AG04450 (cell line): ENCODE results near the gene ANKRD40CL. TPM values are rescaled to one million over a fixed set of nuclear protein-coding genes. Genes with fewer than 3 reads are reported as not detected.

ENCODE experiments used
- CTCF ChIA-PET: fragments of 300-600, 350-600 bp; formaldehyde crosslinking; extraction: SDS; loops from one replicate; lab custom pipeline; 2022; ENCODE audit warnings: antibody characterized with exemption, inconsistent platforms; lab: Charles Lee
- POLR2A ChIA-PET: fragments of 350-600 bp; formaldehyde crosslinking; extraction: SDS; loops from one replicate; lab custom pipeline; 2021; ENCODE audit warnings: antibody characterized with exemption, inconsistent platforms; lab: Yijun Ruan, JAX
- DNase-seq: peaks from one replicate; pipeline ENCODE4 v3.0.0-alpha.2; 2011; ENCODE audit warnings: low read depth, low spot score
- H3K27ac ChIP-seq: one replicate; pipeline ENCODE4 v1.5.1; 2012; ENCODE audit warnings: low read depth, low read length, control low read depth
- H3K27me3 ChIP-seq: one replicate; pipeline ENCODE4 v1.6.0; 2012; ENCODE audit warnings: low read length; ENCODE audit not compliant: control insufficient read depth, insufficient read depth
- H3K4me3 ChIP-seq: 2 replicates; pipeline ENCODE4 v1.5.1; 2011; ENCODE audit warnings: mild to moderate bottlenecking, low read depth, low read length, control low read depth
- H3K9me3 ChIP-seq: 2 replicates; pipeline ENCODE4 v1.5.1; 2012; ENCODE audit warnings: low read length; ENCODE audit not compliant: control insufficient read depth, insufficient read depth
- CTCF ChIP-seq: IDR thresholded peaks from 2 replicates; pipeline ENCODE4 v1.5.1; 2011; ENCODE audit warnings: low read depth, low read length, control low read depth, inconsistent platforms
- polyA plus RNA-seq: library from polyadenylated mRNA; depleted of rRNA; stranded (reverse); fragments of >200 nt; gene quantifications from 2 replicates; pipeline ENCODE4 v1.2.3, GENCODE V29; 2011

ANKRD40CL gene
- polyA plus RNA-seq, 1 experiment = not detected

DNA sequence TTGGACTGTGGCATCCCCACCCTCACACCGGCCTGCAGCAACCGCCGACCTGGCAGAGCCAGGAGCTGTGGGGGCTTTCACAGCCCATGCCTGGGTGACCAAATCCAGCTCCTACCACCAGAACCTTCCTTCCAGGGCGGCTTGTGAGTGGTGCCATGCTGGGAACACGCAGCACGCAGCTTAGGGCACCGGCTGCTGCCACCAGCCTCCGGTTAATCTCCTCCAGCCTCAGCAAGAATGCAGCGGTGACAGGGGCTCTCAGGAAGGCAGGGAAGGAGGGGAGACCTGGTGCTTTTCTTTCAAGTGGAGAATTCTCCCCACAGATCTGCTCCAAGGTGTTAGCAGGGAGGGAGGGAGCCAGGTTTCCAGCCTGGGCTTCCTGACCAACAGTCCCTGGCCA is 32.3 kb upstream of the ANKRD40CL start:
- POLR2A ChIA-PET = no interaction called here
- no peaks in the 10 kb centered on the region for H3K27me3 ChIP-seq
- no peak overlapping the region for H3K27ac ChIP-seq
- H3K9me3 ChIP-seq = no peaks in the 10 kb centered on the region
- DNase-seq = no peak
- H3K4me3 ChIP-seq = no peak overlapping the region
- CTCF ChIA-PET = interaction anchor here (1.5 kb wide), 1 partner anchor 16 kb away, joined by 5 read pairs; no protein-coding TSS in a partner anchor
- TF ChIP-seq CTCF = no peak

GRCh38 chr17:50798424-50799288 is 31.3 kb upstream of the ANKRD40CL start:
- ChIA-PET POLR2A (interaction anchor here (0.6 to 1.2 kb wide), 2 partner anchors 12 to 68 kb away, joined by 3 to 4 read pairs; partner anchors contain the start of gene TOB1), CTCF (interaction anchor here (1.0 to 1.5 kb wide), 2 partner anchors 15 to 18 kb away, joined by 3 to 5 read pairs; no protein-coding TSS in a partner anchor)
- no peak overlapping the region for H3K4me3 ChIP-seq
- no peak for TF ChIP-seq CTCF
- DNase-seq = no peak
- no peak overlapping the region for H3K27ac ChIP-seq
- no peaks in the 10 kb centered on the region for H3K27me3 ChIP-seq
- H3K9me3 ChIP-seq = no peaks in the 10 kb centered on the region

DNA sequence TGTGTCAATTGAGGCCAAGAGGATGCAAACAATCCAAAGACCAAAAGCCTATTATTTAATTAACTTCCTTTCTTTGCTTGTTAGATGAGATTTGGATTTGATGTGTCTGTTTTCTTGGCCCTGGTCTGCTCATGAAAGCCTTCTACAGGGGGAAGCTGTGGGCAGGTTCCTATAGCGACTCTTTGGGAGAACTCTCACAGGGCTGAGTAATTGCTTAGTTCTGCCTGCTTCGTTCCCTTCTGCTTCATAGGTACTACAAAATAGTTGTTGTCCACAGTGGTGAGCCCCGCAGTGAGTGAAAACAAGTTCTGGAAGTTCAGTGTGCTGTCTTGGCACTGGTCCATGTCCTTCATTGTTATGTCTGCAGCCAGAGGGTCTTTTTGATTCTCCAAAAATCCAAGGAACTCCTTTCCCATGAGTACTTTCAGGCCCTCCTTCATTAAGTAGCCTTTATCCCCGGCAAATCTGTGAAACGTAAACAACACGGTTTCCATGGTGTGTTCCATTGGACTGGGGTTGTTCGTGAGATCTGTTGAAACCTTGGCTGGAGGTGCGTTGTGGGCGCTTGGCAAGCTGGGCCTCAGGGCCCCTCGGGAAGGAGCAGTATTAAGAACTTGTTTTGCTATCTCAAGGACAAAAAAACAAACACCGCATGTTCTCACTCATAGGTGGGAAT is 30.0 kb upstream of the ANKRD40CL start:
- POLR2A ChIA-PET = no interaction called here
- H3K27me3 ChIP-seq = no peaks in the 10 kb centered on the region
- CTCF ChIA-PET = interaction anchor here (1.0 to 1.6 kb wide), 3 partner anchors 14 to 55 kb away, joined by 3 to 5 read pairs (median 5); no protein-coding TSS in a partner anchor
- no peak overlapping the region for H3K4me3 ChIP-seq
- DNase-seq = no peak
- H3K9me3 ChIP-seq = no peaks in the 10 kb centered on the region
- no peak for TF ChIP-seq CTCF
- no peak overlapping the region for H3K27ac ChIP-seq

- TF ChIP-seq CTCF = no peak
- Histone ChIP-seq H3K27ac (no peak overlapping the region), H3K27me3 (peaks cover 2% of the 10 kb centered on the region), H3K9me3 (no peaks in the 10 kb centered on the region), H3K4me3 (no peak overlapping the region)
- POLR2A ChIA-PET = interaction anchor here (0.7 kb wide), 1 partner anchor 9 kb away, joined by 11 read pairs; no protein-coding TSS in a partner anchor
- CTCF ChIA-PET = interaction anchor here (0.8 to 0.9 kb wide), 2 partner anchors 11 to 58 kb away, joined by 3 read pairs; no protein-coding TSS in a partner anchor
- no peak for DNase-seq
These were observed 27.0 kb upstream of the ANKRD40CL start for GRCh38 chr17:50794361-50794760.
